HG03175 (cell line): ENCODE results near the gene KCND1.
A peak's percentile ranks its signal among the peaks of the same experiment; 100 is the strongest.

Experiments
- ATAC-seq: cut with Tn5 transposase; IDR thresholded peaks from one replicate; pipeline ENCODE4 v1.9.1; 2021; ENCODE audit warnings: mild to moderate bottlenecking, moderate library complexity; ENCODE audit not compliant: unreplicated experiment

KCND1 gene

DNA sequence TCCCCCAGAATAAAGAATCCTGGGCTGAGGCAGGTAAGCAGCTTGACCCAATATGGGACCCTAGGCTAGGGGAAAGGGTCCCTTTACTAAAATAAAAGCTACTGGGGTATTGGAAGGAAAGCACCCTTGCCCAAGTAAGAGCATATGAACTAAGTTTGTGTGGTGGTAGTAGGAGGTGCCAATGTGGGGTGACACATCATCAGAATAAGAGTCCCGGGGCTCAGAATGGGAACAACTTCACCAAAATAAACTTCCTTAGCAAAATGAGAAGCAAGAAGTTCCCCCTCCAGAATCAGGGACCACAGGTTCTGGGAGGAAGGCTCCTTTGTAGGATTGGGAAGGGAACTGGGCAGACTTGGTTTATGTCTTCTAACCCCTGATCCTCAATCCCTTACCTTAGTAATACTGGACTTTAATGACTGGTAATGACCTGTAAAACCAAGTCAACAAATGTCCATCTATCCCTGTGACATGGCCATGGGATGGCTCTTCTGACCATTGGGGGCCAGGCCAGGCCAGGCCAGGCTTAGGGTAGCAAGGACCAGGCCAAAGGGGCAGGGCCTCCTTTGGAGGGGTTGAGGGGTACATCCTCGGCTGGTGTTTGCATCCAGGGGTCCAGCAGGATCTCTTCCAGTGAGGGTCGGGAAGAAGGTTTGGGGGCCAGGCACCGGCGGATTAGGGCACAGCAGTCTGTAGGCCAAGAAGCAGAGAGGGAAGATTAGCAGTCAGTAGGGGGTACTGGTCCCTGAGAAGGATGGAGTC lies 57.9 kb downstream of the KCND1 start:
- no peak for ATAC-seq

DNA sequence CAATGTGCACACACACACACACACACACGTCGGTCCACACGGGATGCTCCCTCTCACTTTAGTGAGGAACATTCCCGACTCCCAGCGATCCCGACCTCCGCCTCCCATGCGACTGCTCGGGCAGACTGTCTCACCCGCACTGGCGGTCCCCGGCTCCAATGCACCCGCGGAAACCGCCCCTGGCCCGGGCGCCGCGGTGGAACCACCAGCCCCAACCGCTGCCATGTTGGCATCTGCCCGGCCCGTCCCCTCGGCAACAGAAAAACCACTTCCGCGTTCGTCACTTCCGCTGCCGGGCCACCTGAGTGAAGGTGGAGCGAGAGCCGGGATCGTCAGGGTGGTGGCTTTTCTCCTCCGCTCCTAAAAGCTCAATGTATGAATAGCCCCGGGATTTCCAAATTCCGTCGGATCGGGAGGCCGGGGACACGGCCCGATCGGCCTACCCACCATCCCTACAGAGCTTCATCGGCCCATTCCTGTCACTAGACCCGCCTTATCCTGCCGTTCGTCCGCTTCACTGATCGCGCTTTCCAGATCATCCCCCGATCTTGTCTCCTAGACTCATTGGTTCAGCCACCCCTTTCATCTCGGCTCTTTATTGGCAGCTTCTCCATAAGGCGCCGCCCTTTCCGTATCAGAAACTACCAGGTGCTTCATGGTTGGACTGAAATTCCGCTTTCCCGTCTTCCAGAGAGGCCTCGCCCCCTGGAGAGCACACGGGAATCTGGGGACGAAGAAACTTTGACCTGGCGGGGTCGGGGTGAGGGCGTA lies 60.0 kb downstream of the KCND1 start, which contains the start of gene SLC35A2:
Gene SLC35A2, minus strand, starts transcription at position 235 of the 771 bp plus-strand sequence. Its CDS starts 10 bp downstream, at position 225.
- peak; percentile 80 for ATAC-seq
